HUES6 (cell line): ENCODE measurements around the gene HS1BP3.
A peak's percentile ranks its signal among the peaks of the same experiment; 100 is the strongest.

Experiments
- H3K27ac ChIP-seq: 2 replicates; pipeline ENCODE4 v1.7.0; 2013; ENCODE audit warnings: low read depth, mild to moderate bottlenecking, low read length, inconsistent platforms
- H3K27me3 ChIP-seq: 2 replicates; pipeline ENCODE4 v1.6.1; 2013; ENCODE audit warnings: low read length; ENCODE audit not compliant: control insufficient read depth, insufficient read depth
- H3K36me3 ChIP-seq: 2 replicates; pipeline ENCODE4 v1.6.1; 2013; ENCODE audit warnings: low read length; ENCODE audit not compliant: control insufficient read depth, insufficient read depth
- H3K4me1 ChIP-seq: 2 replicates; pipeline ENCODE4 v1.6.1; 2013; ENCODE audit warnings: low read length; ENCODE audit not compliant: control insufficient read depth, insufficient read depth
- H3K4me3 ChIP-seq: 2 replicates; pipeline ENCODE4 v1.5.1; 2013; ENCODE audit warnings: low read depth, low read length
- H3K9ac ChIP-seq: one replicate; pipeline ENCODE4 v1.6.1; 2013; ENCODE audit warnings: mild to moderate bottlenecking, low read length
- H3K9me3 ChIP-seq: 2 replicates; pipeline ENCODE4 v1.6.1; 2013; ENCODE audit warnings: low read depth, low read length; ENCODE audit not compliant: control insufficient read depth, insufficient read depth

HS1BP3 gene

GRCh38 chr2:20643060-20643459 lies 7.8 kb downstream of the HS1BP3 start:
- Histone ChIP-seq H3K27me3 (no peaks in the 10 kb centered on the region), H3K36me3 (peaks cover 23% of the 10 kb centered on the region), H3K9me3 (no peaks in the 10 kb centered on the region), H3K27ac (no peak overlapping the region), H3K4me1 (peaks cover 8% of the 10 kb centered on the region; the same call in 1 of the 2 replicates), H3K9ac (no peak overlapping the region), H3K4me3 (no peak overlapping the region)

- H3K36me3 ChIP-seq = peaks cover 24% of the 10 kb centered on the region
- H3K4me3 ChIP-seq = no peak overlapping the region
- H3K9me3 ChIP-seq = no peaks in the 10 kb centered on the region
- H3K27ac ChIP-seq = no peak overlapping the region
- H3K9ac ChIP-seq = no peak overlapping the region
- H3K4me1 ChIP-seq = peaks cover 3% of the 10 kb centered on the region; the same call in 1 of the 2 replicates
- no peaks in the 10 kb centered on the region for H3K27me3 ChIP-seq
These were observed 8.6 kb downstream of the HS1BP3 start for GRCh38 chr2:20642055-20642971.

- no peak overlapping the region for H3K4me3 ChIP-seq
- peaks cover 3% of the 10 kb centered on the region; the same call in 1 of the 2 replicates for H3K4me1 ChIP-seq
- H3K27ac ChIP-seq = no peak overlapping the region
- no peaks in the 10 kb centered on the region for H3K27me3 ChIP-seq
- peaks cover 24% of the 10 kb centered on the region for H3K36me3 ChIP-seq
- H3K9ac ChIP-seq = no peak overlapping the region
- no peaks in the 10 kb centered on the region for H3K9me3 ChIP-seq
These were observed 9.5 kb downstream of the HS1BP3 start for GRCh38 chr2:20641123-20641985.

- no peak overlapping the region for H3K4me3 ChIP-seq
- H3K4me1 ChIP-seq = peaks cover 4% of the 10 kb centered on the region
- H3K27me3 ChIP-seq = no peaks in the 10 kb centered on the region
- no peaks in the 10 kb centered on the region for H3K9me3 ChIP-seq
- H3K27ac ChIP-seq = no peak overlapping the region
- no peak overlapping the region for H3K9ac ChIP-seq
- H3K36me3 ChIP-seq = peaks cover 24% of the 10 kb centered on the region
These were observed 10.3 kb downstream of the HS1BP3 start for GRCh38 chr2:20640411-20641122.

GRCh38 chr2:20638646-20639430 lies 12.1 kb downstream of the HS1BP3 start:
- H3K27me3 ChIP-seq = no peaks in the 10 kb centered on the region
- peaks cover 18% of the 10 kb centered on the region for H3K36me3 ChIP-seq
- no peak overlapping the region for H3K4me3 ChIP-seq
- H3K9ac ChIP-seq = no peak overlapping the region
- H3K4me1 ChIP-seq = peaks cover 9% of the 10 kb centered on the region
- no peaks in the 10 kb centered on the region for H3K9me3 ChIP-seq
- H3K27ac ChIP-seq = no peak overlapping the region

GRCh38 chr2:20638014-20638413 lies 12.9 kb downstream of the HS1BP3 start:
- no peaks in the 10 kb centered on the region for H3K9me3 ChIP-seq
- H3K27ac ChIP-seq = no peak overlapping the region
- no peak overlapping the region for H3K9ac ChIP-seq
- H3K27me3 ChIP-seq = no peaks in the 10 kb centered on the region
- no peak overlapping the region for H3K4me3 ChIP-seq
- peaks cover 10% of the 10 kb centered on the region for H3K4me1 ChIP-seq
- peaks cover 18% of the 10 kb centered on the region for H3K36me3 ChIP-seq

- H3K27me3 ChIP-seq = no peaks in the 10 kb centered on the region
- H3K36me3 ChIP-seq = peaks cover 18% of the 10 kb centered on the region
- H3K9ac ChIP-seq = no peak overlapping the region
- H3K4me3 ChIP-seq = no peak overlapping the region
- H3K9me3 ChIP-seq = no peaks in the 10 kb centered on the region
- no peak overlapping the region for H3K27ac ChIP-seq
- peaks cover 17% of the 10 kb centered on the region for H3K4me1 ChIP-seq
These were observed 13.8 kb downstream of the HS1BP3 start for GRCh38 chr2:20637147-20637546.

GRCh38 chr2:20635675-20636584 lies 15.0 kb downstream of the HS1BP3 start:
- Histone ChIP-seq H3K9ac (peak overlapping the region; percentile 36), H3K27ac (peak overlapping the region; percentile 16; the same call in 1 of the 2 replicates), H3K27me3 (no peaks in the 10 kb centered on the region), H3K9me3 (no peaks in the 10 kb centered on the region), H3K4me3 (no peak overlapping the region), H3K36me3 (peaks cover 15% of the 10 kb centered on the region), H3K4me1 (peaks cover 19% of the 10 kb centered on the region)

- peaks cover 8% of the 10 kb centered on the region; the same call in 1 of the 2 replicates for H3K36me3 ChIP-seq
- H3K9ac ChIP-seq = no peak overlapping the region
These were observed 15.8 kb downstream of the HS1BP3 start for GRCh38 chr2:20635113-20635510.

More at GRCh38 chr2:20635113-20635510, 15.8 kb downstream of the HS1BP3 start:
- Histone ChIP-seq H3K27me3 (no peaks in the 10 kb centered on the region), H3K4me3 (no peak overlapping the region), H3K9me3 (no peaks in the 10 kb centered on the region), H3K4me1 (peaks cover 19% of the 10 kb centered on the region), H3K27ac (peak overlapping the region; percentile 16; the same call in 1 of the 2 replicates)
